COLO668 (cell line): ENCODE data around the gene SH2B2.
"Not testable (repeated sequence)": the region's sequence is repeated elsewhere in the genome, so short reads cannot be mapped to it uniquely, and the experiment has no call there.

Source experiments
- DNase-seq: peaks from one replicate; lab custom pipeline; 2025; ENCODE audit not compliant: unreplicated experiment; lab: John Stamatoyannopoulos, UW

The SH2B2 gene

DNA sequence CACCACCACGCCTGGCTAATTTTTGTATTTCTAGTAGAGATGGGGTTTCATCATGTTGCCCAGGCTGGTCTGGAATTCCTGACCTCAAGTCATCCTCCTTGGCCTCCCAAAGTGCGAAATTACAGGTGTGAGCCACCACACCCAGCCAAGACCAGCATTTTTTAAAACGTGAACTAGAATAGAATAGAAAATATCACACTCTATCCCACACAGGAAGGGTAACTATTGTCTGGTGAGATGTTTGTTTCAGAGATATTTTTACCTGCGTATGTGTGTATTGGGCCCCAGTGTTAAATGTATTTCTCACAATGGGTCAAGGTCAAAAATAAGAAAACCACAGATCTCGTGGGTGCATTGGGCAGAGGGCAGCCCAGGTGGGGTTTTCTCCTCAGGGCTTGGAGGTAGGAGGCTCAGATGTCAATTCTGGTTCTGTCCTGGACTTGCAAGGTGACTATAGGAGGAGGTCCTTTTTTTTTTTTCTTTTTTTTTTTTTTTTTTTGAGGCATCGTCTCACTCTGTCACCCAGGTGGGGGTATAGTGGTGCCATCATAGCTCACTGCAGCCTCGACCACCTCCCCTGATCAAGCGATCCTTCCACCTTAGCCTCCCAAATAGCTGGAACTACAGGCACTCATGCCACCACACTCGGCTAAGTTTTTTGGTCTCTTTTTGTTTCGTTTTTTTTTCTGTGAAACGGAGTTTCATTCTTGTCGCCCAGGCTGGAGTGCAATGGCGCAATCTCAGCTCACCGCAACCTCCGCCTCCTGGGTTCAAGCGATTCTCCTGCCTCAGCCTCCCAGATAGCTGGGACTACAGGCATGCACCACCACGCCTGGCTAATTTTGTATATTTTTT is 19.0 kb downstream of the SH2B2 start:
- DNase-seq: no peak

DNA sequence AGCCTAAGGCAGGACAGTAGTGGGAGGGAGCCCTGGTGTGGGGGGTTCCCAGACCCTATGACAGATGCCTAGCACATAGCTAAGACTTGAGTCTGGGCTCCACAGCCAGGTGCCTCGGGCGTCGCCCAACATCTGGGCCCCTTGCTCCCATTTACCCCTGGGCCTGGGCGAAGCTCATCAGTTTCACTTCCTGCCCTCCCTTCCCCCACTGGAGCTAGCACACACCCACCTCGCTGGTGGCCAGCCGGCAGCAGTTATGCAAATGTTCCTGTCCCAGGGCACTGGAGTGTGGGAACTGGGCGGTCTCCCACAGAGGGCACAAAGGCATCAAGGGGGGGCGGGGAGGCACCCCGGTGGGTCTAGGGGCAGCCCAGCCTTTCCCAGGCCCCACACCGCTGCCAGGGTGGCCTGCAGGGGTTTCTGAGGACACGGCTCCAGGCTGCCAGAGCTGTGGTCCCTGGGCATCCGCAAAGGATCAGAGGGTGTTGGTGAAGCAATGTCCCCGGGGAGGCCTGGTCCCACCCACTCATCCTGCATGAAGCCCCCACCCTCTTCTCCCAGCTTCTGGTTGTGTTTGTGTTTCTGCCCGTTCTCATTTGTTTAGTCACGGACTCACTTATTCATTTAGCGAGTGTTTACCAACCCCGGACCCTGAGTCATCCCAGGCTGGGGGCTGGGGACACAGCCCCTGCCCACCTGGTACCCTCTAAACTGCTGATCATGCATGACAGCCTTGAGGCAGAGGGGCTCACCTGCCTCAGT is 20.4 kb downstream of the SH2B2 start:
- DNase-seq: peak; percentile 76

DNA sequence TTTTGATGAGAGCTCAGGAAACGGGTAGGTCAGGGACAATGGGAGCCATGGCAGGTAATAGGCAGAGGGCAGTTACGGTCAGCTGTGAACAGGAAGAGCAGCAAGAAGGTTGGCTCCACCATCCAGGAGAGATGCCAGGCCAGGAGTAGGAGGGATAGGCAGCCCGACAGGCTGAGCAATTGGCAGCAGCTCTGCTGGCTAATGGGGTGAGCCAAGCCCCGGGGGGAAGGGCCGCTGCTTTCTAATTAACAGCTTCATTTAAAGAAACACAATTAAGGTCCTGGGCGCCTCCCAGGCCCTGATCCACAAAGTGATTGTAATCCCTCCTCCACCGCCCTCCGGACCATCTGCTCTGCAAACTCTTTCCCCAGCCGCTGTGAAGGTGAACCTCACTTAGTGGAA is 23.7 kb downstream of the SH2B2 start:
- DNase-seq: no peak

DNA sequence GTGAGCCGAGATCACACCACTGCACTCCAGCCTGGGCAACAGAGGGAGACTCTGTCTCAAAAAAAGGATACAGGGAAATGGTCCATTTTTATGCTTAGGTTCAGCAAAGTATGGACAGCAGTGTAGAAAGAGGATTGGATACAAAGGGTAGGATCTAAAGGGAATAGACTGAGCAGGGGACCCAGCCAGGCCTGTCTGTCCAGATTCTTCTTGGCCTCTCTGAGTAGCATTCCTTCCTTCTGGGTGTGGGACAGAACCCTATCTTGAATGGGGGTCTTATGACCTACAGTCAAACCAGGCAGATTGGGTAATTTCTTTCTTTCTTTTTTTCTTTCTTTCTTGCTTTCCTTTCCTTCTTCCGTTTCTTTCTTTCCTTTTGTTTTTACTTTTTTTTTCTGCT is 25.6 kb downstream of the SH2B2 start:
- no peak for DNase-seq

DNA sequence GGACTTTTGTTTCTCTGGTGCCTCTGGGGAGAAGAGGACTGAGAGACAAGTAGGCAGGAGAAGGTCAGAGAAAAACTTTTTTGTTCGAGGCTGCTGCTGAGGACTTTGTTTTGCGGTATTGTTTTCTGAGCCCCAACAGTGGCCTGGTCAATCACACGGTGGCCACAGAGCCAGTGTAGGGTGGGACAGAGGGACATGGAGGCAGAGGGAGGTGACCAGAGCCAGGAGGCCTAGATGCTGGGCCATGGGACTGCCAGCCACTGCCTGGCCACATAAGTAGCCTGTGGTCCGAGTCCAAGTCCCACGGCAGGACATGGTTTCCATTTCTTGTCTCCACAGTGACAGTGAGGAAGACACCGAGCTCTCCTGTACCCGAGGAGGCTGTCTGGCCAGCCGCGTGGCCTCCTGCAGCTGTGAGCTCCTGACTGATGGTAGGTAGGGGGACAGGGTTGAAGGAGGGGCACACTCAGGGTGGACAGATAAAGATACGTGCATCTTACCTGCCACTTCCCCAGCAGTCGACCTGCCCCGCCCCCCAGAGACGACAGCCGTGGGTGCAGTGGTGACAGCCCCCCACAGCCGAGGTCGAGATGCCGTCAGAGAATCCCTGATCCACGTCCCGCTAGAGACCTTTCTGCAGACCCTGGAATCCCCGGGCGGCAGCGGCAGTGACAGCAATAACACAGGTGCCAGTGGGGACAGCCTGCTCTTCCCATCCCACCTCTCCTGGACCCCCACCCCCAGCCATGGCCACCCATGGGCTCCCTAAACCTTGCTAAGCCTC is 27.5 kb downstream of the SH2B2 start:
- no peak for DNase-seq

DNA sequence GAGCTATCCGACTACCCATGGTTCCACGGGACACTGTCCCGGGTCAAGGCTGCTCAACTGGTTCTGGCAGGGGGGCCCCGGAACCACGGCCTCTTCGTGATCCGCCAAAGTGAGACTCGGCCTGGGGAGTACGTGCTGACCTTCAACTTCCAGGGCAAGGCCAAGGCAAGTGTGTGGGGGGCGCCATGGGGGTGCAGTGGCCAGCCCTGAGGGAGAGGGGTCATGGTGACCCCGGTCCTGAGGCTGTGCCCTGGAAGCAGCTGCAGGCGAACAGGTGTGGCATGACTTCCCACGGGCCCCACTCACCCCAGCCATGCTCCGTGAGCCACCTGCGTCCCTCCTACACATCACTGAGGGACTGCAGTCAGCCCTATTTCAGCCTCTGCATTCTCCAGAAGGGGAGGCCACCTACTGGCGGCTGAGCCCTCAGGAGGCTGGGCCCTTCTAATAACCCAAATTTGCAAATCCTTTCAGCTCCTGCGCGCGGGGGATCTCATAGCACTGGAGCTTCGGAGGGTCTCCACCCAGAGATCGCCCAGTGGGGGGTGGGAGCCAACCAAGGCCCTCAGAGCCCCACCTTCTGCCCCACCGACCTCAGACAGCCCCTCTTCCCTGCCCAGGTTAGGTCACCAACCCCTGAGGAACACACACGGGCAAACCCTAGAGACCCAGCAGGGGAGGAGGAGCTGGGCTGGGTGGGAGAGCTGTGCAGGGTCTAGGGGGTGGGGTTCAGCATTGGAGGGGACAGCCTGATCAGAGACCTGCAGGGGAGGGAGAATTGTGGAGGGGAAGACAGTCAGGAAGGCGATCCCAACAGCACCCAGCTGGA is 30.8 kb downstream of the SH2B2 start:
- no peak for DNase-seq

DNA sequence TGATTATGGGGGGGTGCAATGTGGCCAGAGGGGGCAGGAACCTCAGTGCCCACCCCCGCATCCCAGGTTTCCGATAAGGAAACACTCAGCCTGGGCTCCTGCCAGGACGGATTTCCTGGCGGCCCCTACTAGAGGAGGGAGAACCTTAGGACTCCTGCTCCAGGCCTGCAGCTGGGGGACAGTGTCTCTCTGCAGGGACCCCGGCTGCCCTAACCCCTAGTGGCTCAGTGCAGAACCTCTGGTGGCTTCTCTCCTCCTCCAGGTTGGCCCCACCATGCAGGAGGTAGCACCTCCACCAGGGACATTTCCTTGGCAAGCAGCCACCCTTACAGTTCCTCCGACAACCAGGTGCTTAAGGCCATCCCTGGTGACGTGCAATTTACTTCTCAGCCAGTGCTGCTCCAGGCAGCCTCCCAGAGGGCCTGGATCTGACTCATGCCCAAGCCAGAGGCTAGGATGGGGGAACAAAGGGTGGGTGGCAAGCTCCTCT is 31.9 kb downstream of the SH2B2 start:
- no peak for DNase-seq

DNA sequence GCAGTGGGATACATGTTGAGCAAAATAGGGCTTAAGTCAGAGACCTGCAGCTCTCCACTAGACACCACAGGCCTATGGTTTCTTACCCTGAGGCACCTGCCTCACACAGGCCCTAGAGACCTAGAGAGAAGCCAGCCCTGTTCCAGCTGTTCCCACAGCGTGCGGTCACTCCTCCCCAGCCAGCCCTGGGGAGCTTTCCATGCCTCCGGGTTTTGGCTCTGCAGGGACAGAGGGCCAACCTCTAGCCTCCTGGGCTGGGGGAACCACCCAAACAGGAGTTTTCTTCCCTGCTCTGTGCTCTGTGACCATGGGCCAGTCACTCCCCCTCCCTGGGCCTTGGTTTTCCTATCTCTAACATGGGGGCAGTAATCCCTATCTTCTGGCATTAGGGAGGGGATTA is 33.0 kb downstream of the SH2B2 start:
- DNase-seq: no peak

DNA sequence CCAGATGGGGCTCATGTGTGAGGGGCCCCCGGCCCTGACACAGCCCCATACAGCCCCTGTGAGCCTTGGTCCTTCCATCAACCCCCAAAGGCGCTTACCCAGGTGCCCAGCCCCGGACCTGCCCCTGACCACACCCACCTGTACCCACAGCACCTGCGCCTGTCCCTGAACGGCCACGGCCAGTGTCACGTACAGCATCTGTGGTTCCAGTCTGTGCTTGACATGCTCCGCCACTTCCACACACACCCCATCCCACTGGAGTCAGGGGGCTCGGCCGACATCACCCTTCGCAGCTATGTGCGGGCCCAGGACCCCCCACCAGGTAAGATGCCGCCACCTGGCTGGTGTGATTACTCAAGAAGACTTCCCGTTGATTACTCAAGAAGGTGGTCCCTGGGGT is 33.5 kb downstream of the SH2B2 start:
- DNase-seq: no peak

DNA sequence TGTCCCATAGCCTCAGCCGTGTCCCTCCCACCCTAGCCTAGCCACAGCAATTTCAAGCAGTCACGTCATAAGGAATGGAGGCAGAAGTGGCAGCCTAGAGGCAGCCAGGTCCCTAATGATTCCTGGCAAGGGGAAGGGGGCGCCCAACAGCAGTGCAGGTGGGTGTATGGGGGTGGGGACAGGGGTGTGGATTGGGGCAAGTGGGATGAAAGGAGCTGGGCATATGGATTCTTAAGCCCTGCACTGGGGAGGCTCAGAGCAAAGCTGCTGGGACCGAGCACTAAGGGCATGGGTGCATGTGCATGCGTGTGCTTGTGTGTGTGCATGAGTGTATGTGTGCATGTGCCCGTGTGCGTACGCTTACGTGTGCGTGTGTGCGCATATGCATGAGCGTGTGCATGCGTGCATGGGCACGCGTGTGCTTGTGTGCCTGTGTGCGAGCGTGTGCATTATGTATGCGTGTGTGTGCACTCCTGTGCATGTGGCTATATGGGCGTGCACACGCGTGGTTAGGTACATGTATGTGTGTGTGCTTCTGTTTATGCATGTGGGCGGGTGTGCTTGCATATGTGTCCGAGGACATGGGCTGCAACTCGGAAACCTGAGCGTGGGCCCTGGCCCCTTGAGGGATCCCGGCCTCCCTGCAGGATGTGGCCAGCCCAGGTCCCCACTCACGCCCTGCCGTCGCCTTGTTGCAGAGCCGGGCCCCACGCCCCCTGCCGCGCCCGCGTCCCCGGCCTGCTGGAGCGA is 34.1 kb downstream of the SH2B2 start:
- DNase-seq: no peak

DNA sequence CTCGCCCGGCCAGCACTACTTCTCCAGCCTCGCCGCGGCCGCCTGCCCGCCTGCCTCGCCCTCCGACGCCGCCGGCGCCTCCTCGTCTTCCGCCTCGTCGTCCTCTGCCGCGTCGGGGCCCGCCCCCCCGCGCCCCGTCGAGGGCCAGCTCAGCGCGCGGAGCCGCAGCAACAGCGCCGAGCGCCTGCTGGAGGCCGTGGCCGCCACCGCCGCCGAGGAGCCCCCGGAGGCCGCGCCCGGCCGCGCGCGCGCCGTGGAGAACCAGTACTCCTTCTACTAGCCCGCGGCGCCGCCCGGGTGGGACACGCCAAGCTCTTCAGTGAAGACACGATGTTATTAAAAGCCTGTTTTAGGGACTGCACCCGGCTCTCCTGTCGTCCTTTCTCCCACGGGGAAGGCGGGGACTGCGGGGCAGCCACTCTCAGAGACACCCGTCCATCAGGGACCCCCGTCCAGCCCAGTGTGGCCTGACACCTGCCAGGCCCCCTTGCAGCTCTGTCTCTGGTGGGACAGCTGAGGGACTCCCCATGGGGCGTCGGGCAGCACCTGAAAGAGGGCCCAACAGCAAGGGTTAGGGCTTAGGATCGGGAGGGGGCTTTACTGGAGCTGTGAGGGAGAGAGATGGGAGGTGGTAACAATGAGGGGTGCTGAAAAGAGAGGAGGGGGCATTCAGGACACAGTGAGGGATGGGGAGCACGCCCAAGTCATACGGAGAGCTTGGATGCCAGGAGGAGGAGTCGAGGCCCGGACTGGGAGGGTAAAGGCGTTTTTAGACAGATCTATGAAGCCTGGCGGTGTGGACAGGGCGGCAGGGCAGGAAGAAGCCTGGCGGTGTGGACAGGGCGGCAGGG is 34.9 kb downstream of the SH2B2 start:
- DNase-seq: peak; percentile 55

DNA sequence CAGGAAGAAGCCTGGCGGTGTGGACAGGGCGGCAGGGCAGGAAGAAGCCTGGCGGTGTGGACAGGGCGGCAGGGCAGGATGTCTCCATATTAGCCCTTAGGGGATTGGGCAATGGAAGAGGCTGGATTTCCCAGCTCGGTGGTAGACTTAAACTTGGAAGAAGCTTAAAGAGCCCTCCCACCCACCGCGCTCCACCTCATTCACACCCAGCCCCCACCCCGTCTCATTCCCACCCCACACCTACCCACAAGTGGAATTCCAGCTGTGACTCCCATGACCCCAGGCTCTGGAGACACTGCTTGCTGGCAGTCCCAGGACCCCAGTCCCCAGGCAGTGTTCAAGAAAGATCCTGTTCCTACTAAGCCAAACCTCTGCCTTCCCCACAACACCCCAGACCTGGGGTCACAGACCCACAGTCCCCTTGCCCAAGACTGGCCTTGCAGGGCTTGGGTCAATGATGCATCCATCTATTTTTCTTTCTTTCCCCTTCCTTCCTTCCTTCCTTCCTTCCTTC is 35.6 kb downstream of the SH2B2 start:
- DNase-seq: no peak

DNA sequence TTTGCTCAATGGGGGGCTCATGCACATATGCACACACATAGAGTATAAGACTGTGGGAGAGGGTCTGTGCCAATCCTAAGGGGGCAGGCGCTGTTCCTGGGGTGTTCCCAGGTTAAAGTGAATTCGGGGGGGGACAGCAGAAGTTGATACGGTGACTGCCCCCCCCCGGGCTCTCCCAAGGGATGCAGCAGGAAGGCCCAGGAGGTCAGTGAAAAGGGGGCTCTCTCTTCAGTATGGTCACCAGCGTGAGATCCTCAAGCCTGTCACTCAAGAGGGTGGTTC is 37.2 kb downstream of the SH2B2 start:
- no peak for DNase-seq

DNA sequence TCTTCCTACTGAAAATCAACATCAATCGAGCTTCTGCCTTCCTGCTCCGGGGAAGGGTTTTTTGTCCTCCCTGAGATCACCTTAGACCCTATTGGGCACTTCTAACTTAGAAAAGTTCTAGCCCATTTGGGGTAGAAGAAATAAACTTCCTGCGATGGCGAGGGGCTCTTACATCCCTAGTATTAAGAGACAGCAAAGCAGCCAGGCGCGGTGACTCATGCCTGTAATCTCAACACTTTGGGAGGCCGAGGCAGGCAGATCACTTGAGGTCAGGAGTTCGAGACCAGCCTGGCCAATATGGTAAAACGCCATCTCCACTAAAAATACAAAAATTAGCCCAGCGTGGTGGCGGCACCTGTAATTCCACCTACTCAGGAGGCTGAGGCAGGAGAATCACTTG is 38.4 kb downstream of the SH2B2 start:
- not testable (repeated sequence) for DNase-seq

DNA sequence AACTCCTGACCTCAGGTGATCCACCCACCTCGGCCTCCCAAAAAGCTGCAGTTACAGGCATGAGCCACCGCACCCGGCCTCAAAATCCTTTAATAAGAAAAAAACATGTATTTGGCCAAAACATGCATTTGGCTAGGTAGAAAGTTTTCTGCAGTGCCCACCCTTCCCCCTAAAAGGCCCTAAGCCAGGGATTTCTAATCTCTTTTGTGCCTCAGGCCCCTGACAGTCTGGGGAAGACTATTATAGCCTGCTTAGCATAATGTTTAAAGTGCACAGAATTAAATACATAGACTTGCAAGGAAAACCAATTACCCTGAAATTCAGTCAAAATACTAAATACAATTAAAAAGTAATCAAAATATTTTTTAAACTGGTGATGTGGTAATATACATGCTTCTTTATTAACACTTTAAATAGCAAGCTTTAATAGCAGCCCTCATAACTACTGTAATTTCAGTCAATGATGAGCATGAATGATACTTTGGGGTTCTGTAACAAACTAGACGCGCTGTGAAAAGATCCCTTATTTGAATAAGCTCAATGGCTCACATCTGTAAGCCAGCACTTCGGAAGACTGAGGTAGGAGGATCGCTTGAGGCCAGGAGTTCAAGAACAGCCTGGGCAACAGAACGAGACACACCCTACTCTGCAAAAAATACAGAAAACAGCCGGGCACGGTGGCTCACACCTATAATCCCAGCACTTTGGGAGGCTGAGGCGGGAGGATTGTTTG is 39.7 kb downstream of the SH2B2 start:
- DNase-seq: no peak

DNA sequence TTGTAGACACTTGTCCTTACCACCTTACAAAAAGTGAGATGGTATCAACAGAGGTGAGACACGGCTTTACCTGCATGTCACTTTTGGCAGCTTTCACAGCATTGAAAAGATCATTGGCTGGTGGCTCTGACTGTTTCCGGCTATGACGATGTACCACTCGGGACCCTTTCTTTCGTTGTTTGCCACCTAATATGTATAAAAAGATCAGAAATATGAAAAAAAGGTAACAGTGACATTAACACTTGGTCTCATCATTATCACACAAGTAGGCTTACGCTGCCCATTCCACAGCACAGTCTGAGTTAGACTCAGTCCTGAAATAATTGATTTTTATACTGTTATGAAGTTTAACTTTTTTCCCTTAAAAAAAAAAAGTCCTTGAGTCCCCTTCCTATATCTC is 40.5 kb downstream of the SH2B2 start:
- DNase-seq: not testable (repeated sequence)

DNA sequence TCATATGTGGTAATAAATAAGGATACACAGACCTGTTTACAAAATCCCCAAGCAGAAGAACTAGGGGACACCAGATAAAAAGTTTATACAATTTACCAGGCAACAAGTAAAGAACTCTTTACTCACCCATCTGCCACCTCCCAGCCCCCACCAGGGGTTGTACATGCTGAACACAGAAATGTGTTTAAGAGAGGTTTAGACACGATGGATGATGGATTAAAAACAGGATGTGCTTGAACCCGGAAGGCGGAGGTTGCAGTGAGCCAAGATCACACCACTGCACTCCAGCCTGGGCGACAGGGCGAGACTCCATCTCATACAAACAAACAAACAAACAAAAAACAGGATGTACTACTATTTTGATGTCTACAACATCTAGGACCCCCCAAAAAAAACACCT is 42.2 kb downstream of the SH2B2 start:
- not testable (repeated sequence) for DNase-seq

DNA sequence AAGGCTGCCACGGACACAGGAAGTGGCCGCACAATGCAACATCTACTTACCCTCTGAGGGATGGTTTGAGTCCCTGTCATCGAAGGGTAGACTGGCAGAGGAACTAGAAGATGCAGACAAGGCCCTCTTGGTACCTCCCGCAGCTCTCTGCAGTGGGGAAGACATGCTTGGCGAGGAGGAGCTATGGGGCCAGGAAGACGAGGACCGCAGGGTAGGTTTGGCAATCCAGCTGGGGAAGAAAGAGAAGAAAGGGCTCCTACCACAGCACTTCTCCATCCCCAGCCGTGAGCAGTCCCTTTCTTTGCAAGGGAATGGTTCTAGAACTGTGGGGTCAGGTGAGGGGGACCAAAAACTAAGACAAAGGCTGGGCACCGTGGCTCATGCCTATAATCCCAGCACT is 42.7 kb downstream of the SH2B2 start:
- DNase-seq: not testable (repeated sequence)
